Measurements from ENCODE around the gene VPS41.

The VPS41 gene

DNA sequence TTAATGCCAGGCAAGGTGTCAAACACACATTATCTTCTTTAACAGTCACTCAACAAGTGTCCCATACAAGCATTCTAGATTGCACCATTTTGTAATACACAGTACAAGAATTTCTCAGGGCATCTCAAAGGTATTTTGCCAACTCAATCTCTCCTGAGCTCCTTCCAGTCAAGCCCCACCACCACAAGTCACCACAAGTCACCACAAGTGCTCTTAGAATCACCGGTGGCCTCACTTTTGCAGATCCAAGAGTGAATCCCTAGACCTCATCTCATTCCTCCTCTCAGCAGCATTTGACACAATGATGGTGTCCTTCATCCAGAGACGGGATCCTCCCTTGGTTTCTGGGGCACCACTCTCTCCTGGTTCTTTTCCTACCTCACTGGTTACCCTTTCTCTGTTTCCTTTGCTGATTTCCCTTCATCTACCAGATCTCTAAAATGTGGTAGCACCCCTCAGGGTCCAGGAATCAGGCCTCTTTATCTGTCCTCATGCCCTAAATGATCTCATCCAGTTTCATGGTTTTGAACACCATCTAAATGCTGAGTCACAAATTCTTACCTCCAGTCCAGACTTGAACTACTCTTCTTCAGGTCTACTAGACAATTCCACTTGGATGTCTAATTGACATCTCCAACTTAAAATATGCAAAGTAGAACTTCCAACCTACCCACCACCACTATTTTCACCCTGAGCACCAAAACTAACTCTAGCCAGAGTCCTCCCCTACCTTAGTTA, 26.9 kb downstream of the VPS41 start:
- Histone ChIP-seq H3K9me3 (ENCODE audit: control insufficient read depth, insufficient read depth, low read depth, low read length) (no peaks in the 10 kb centered on the region), H3K36me3 (ENCODE audit: control insufficient read depth in 2 of 2, insufficient read depth in 1 of 2, low read length in 2 of 2) (no peaks in the 10 kb centered on the region), H3K27ac (ENCODE audit: extremely low read depth, low read depth, low read length) (no peak overlapping the region), H3K4me3 (ENCODE audit: low read depth, low read length) (no peak overlapping the region), H3K4me1 (ENCODE audit: control insufficient read depth, insufficient read depth, low read length) (no peaks in the 10 kb centered on the region)
- CTCF ChIA-PET, result no interaction called here
- POLR2A ChIA-PET, result no interaction called here
- peak; percentile 29; the same call in 1 of the 2 replicates for TF ChIP-seq SCRT2 (tag by site-specific recombination; IDR thresholded peaks at IDR 0.05)
- TF ChIP-seq TCF7L2 (IDR thresholded peaks at IDR 0.05; ENCODE audit: borderline replicate concordance, low read depth, low read length), result no peak

DNA sequence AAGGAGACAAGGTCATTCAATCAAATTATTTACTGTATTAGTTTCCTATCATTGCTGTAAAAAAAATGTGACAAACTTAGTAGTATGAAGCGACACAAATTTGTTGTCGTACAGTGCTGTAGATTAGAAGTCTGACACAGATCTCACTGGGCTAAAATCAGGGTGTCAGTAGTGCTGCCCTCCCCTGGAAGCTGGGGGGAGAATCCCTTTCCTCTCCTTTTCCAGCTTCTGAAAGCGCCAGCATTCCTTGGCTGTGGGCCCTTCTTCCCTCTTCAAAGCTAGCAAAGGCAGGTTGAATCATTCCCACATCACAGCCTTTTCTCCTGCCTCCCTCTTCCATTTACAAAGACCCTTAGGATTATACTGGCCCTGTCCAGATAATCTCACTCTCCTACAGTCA, 28.0 kb downstream of the VPS41 start:
- H3K9me3 ChIP-seq (ENCODE audit: control insufficient read depth, insufficient read depth, low read depth, low read length), result no peaks in the 10 kb centered on the region
- POLR2A ChIA-PET, result no interaction called here
- no peaks in the 10 kb centered on the region for H3K4me1 ChIP-seq (ENCODE audit: control insufficient read depth, insufficient read depth, low read length)
- no peak overlapping the region for H3K4me3 ChIP-seq (ENCODE audit: low read depth, low read length)
- CTCF ChIA-PET, result interaction anchor here (0.5 to 1.0 kb wide), 4 partner anchors 27 to 1205 kb away, joined by 3 to 5 read pairs (median 3); no protein-coding TSS in a partner anchor
- TF ChIP-seq WT1 (tag by site-specific recombination; IDR thresholded peaks at IDR 0.05) (no peak), TCF7L2 (IDR thresholded peaks at IDR 0.05; ENCODE audit: borderline replicate concordance, low read depth, low read length) (no peak), ZNF600 (tag by site-specific recombination; IDR thresholded peaks at IDR 0.05) (no peak), ZNF776 (tag by site-specific recombination; IDR thresholded peaks at IDR 0.05; ENCODE audit: borderline replicate concordance) (no peak), ZNF692 (tag by site-specific recombination; IDR thresholded peaks at IDR 0.05) (no peak), ATF2 (tag by site-specific recombination; IDR thresholded peaks at IDR 0.05; ENCODE audit: low read depth) (no peak), ZNF433 (tag by site-specific recombination; IDR thresholded peaks at IDR 0.05; ENCODE audit: low read depth) (no peak), BCL11B (tag by site-specific recombination; IDR thresholded peaks at IDR 0.05; ENCODE audit: low read depth) (no peak), ZNF292 (tag by site-specific recombination; IDR thresholded peaks at IDR 0.05; ENCODE audit: borderline replicate concordance, low read depth) (no peak), ZNF266 (tag by site-specific recombination; IDR thresholded peaks at IDR 0.05; ENCODE audit: low read depth) (no peak), ZBTB8A (tag by site-specific recombination; IDR thresholded peaks at IDR 0.05) (no peak), ZIC2 (tag by site-specific recombination; IDR thresholded peaks at IDR 0.05) (no peak)
- TF ChIP-seq, protein P1, sequence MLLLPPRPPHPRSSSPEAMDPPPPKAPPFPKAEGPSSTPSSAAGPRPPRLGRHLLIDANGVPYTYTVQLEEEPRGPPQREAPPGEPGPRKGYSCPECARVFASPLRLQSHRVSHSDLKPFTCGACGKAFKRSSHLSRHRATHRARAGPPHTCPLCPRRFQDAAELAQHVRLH (tag by site-specific recombination; IDR thresholded peaks at IDR 0.05), result no peak
- TF ChIP-seq, protein P2, sequence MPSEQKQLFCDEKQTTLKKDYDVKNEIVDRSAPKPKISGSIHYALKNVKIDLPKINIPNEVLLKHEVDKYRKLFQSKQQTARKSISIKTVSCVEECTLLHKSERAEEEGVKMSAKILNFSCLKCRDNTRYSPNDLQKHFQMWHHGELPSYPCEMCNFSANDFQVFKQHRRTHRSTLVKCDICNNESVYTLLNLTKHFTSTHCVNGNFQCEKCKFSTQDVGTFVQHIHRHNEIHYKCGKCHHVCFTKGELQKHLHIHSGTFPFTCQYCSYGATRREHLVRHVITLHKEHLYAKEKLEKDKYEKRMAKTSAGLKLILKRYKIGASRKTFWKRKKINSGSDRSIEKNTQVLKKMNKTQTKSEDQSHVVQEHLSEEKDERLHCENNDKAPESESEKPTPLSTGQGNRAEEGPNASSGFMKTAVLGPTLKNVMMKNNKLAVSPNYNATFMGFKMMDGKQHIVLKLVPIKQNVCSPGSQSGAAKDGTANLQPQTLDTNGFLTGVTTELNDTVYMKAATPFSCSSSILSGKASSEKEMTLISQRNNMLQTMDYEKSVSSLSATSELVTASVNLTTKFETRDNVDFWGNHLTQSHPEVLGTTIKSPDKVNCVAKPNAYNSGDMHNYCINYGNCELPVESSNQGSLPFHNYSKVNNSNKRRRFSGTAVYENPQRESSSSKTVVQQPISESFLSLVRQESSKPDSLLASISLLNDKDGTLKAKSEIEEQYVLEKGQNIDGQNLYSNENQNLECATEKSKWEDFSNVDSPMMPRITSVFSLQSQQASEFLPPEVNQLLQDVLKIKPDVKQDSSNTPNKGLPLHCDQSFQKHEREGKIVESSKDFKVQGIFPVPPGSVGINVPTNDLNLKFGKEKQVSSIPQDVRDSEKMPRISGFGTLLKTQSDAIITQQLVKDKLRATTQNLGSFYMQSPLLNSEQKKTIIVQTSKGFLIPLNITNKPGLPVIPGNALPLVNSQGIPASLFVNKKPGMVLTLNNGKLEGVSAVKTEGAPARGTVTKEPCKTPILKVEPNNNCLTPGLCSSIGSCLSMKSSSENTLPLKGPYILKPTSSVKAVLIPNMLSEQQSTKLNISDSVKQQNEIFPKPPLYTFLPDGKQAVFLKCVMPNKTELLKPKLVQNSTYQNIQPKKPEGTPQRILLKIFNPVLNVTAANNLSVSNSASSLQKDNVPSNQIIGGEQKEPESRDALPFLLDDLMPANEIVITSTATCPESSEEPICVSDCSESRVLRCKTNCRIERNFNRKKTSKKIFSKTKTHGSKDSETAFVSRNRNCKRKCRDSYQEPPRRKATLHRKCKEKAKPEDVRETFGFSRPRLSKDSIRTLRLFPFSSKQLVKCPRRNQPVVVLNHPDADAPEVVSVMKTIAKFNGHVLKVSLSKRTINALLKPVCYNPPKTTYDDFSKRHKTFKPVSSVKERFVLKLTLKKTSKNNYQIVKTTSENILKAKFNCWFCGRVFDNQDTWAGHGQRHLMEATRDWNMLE (tag by site-specific recombination; conservative IDR thresholded peaks at IDR 0.05; ENCODE audit: low read depth), result no peak
- H3K27ac ChIP-seq (ENCODE audit: extremely low read depth, low read depth, low read length), result no peak overlapping the region
- no peaks in the 10 kb centered on the region for H3K36me3 ChIP-seq (ENCODE audit: control insufficient read depth in 2 of 2, insufficient read depth in 1 of 2, low read length in 2 of 2)

Data from HEK293 (cell line).